Cardiac fibroblast (primary cell): ENCODE measurements around the gene RABGGTA.
"Not testable (repeated sequence)": the region's sequence is repeated elsewhere in the genome, so short reads cannot be mapped to it uniquely, and the experiment has no call there.

Experiments
- DNase-seq, 2 donors: peaks; one replicate each; pipeline versions ENCODE4 v3.0.0 to v3.0.0-alpha.2; 2010; ENCODE audit warnings: low read depth in 2 of 2
- H3K4me3 ChIP-seq, 2 donors: replicated peaks in 1 of 2; 1 replicate in 1 of 2; 2 replicates in 1 of 2; pipeline ENCODE4 v1.5.1; 2011; ENCODE audit warnings: low read depth in 2 of 2, low read length in 2 of 2, mild to moderate bottlenecking in 2 of 2, moderate library complexity in 1 of 2
- TF ChIP-seq, protein P1 (sequence below): IDR thresholded peaks from one replicate; pipeline ENCODE4 v1.5.1; 2011; ENCODE audit warnings: low read depth, mild to moderate bottlenecking, low read length, inconsistent platforms

RABGGTA gene

DNA sequence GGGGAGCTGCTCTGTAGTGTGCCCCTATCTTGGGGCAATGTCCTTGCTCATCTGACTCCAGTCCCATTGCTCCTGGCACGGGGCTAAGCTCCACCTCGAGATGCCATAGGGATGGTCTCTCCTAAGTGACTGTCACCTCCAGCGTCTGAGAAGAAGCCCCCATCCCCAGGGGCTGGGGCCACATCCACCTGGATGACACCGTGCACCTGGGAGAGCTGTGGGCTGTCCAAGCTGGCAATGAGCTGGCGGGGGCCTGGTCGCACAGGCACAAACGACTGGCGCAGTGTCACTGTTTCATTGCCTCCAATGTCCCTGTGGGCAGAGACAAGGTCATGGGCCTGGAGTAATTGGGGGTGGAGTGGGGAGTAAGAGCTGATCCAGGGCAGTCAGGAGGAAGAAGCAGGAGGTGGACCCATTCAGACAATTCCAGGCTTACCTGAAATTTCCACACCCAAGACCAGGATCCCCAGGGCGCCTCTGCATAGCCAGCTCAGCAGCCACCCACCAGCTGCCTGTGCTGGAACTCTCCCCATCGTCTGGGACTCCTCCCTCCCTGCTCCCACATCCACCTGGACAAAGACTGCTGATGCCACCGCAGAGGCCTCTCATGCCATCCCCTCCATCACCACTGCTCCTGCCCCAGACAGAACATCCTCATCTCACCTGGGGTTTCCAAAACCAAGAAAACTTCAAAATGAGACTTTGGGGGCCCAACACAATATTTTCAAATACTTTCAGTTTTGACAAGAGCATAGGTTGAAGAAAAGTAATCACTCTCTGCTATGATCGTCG, 22.0 kb downstream of the RABGGTA start:
- TF ChIP-seq, protein P1, sequence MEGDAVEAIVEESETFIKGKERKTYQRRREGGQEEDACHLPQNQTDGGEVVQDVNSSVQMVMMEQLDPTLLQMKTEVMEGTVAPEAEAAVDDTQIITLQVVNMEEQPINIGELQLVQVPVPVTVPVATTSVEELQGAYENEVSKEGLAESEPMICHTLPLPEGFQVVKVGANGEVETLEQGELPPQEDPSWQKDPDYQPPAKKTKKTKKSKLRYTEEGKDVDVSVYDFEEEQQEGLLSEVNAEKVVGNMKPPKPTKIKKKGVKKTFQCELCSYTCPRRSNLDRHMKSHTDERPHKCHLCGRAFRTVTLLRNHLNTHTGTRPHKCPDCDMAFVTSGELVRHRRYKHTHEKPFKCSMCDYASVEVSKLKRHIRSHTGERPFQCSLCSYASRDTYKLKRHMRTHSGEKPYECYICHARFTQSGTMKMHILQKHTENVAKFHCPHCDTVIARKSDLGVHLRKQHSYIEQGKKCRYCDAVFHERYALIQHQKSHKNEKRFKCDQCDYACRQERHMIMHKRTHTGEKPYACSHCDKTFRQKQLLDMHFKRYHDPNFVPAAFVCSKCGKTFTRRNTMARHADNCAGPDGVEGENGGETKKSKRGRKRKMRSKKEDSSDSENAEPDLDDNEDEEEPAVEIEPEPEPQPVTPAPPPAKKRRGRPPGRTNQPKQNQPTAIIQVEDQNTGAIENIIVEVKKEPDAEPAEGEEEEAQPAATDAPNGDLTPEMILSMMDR, result no peak
- no peak overlapping the region for H3K4me3 ChIP-seq
- no peak for DNase-seq

DNA sequence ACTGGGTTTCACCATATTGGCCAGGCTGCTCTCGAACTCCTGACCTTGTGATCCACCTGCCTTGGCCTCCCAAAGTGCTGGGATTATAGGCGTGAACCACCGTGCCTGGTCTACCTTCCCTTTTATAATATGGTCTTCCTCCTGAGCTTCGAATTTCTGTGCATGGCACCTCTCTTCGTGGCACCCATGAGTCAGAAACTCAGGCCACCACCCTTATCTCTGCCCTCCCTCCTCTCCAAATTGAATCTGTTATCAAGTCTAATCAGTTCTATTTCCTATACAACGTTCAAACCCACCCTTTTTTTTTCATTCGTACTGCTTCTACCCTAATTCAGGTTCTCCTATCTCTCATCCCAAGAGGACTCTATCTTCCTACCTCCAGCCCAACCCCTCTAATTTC, 24.0 kb downstream of the RABGGTA start:
- H3K4me3 ChIP-seq, result no peak overlapping the region
- DNase-seq, result no peak
- TF ChIP-seq, protein P1, result no peak

DNA sequence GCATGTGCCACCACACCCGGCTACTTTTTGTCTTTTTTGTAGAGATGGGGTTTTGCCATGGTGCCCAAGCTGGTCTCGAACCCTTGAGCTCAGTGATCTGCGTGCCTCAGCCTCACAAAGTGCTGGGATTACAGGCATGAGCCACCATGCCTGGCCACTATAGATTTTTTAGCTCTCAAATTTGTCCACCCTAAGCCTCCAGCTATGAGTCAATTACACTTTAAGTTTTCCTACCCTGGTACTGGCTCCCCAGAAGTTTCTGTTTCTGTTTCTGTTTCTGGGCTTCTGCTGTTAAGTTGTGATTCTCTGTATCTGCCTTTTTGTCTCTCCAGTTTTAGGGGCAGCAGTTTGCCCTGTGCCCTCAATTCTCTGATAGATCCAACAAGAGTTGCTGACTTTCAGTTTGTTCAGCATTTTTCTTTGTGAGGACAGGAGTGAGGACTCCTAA, 24.6 kb downstream of the RABGGTA start:
- no peak for DNase-seq
- no peak overlapping the region for H3K4me3 ChIP-seq
- TF ChIP-seq, protein P1, result no peak

DNA sequence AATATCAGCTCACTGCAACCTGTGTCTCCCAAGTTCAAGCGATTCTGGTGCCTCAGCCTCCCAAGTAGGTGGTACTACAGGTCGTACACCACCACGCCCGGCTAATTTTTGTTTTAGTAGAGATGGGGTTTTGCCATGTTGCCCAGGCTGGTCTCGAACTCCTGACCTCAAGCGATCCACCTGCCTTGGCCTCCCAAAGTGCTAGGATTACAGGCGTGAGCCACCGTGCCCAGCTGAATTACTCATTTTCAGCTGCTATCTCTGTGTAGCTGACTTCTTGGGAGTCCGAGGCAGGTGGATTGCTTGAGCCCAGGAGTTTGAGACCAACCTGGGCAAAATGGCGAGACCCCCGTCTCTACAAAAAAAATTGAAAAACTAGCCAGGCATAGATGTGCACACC, 26.0 kb downstream of the RABGGTA start:
- not testable (repeated sequence) for H3K4me3 ChIP-seq

DNA sequence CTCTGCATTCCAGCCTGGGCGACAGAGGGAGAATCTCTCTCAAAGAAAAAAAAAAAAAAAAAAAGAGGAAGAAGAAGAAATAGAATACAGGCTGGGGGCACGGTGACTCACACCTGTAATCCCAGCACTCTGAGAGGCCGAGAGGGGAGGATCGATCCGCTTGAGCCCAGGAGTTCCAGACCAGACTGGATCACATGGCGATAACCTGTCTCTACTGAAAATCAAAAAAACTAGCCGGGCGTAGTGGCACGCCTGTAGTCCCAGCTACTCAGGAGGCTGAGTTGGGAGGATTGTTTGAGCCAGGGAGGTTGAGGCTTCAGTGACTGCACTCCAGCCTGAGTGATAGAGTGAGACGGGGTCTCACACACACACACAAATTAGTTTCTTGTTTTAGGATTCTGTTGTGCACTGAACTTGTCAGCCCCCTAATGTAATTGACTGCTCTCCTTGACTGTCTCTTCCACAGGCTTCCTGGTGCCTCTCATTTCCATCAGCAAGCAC, 28.0 kb downstream of the RABGGTA start:
- peak overlapping the region; percentile 88 to 89 for H3K4me3 ChIP-seq
- TF ChIP-seq, protein P1, result no peak
- no peak for DNase-seq

More for the DNA sequence above, 26.0 kb downstream of the RABGGTA start:
- DNase-seq, result not testable (repeated sequence)

DNA sequence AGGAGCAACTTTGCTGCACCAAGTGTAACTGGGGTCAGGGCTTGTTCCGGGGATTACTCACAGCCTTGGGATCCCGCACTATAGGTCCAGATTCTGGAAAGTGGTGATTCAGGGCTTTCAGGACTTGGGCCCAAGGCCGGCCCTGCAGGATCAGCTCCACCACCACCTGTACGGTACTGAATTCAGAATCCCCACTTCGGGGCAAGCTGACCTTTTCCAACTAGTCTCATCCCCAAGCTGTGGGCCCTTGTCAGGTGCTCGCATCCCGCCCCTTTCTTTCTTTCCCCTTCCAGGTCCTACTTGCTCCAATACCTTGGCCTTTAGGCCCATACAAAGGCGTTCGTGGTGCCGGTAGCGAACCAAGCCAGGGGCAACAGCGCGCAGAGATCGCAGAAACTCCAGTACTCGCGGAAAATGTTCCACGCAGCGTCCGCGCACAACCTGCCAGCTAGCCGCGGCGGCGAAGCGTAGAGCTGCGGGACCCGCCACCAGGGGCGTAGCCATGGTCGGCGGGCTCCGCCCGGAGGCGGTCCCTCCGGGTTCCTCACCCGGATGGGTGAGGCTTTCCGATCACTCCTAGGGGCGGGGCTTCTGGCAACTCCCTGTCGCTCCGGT, 29.5 kb downstream of the RABGGTA start:
- DNase-seq, result peak; percentile 93 to 94
- H3K4me3 ChIP-seq, result peak overlapping the region; percentile 88 to 89
- TF ChIP-seq, protein P1, result peak; percentile 40

DNA sequence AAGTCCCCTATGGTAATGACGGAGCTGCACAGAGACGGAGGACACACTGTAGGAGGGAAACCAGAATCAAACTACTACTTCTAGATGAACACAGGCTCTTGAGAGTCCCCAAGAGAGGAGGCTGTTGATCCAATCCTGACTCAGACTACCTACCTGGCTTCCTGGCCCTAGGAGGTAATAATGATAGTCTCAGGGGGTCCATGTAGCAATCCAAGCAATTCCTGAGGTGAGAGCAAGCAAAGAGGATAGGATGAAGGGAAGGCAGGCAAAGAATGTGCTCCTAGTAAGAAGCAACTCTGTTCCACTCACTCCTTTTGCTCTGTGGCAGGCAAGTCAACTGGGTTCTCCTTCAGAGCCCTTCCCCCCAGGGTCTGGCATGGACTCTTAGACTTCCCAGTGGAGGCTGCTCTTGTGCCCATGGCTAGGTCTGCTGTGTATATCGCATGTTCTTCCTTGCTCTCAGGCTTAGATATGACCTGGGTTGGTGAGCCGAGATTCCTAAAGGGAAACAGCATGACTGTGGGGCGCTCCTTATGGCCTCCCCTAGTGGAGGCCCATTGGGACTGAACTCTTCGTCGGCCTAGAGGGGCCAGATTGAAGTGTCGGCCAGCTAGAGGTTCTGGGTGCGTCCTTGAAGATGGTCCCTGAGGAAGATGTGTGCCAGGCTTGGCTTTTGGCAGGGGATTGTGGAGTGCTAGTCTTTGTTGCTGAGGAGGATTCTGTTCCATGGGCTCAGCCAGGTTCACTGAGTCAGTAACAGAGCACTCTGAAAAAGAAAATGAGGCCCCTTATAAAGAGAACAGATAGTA, 31.1 kb downstream of the RABGGTA start:
- TF ChIP-seq, protein P1, result no peak
- no peak for DNase-seq
- no peak overlapping the region for H3K4me3 ChIP-seq
